Measurements from ENCODE around the gene TES.

DNA sequence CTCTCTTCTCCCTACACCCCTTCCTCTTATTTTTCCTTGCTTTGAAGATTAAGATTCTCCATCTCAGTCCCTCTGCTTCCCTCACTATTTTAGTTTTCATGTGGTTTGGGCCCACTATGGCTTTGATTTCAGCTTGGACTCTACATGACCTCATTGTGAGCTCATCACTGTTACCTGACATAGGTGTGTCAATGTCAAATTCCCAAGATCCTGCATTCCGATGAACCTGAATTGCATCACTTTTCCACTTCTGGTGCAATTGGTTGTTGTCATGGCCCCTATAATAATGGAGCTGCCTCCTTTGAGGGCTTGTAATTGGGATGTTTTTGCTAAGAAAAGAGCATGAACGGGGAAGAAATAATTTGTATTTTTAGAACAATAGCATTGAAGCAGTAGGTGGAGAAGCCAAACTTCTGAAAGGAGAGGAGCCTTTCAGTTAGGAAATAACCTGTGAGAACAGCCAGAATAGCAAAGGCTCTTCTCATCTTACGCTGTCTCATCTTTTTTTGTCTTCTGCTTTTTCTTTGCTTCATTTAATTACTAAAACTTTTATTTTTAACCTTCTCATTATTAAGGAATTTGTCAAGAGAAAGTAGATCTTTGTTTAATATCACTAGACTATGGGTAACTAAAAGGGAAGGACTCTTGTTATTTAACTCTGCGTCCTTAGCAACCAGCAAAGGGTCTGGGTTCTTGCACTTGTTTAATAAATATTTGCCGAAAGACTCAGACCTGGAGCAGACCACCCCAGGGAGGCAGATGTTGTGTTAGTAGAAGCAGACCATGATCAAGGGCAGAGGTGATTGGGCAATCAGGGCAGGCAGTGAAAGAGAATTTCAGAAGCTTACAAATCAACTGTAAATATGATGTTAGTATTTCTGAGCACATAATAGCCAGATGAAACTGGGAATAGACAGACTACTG, 95.4 kb downstream of the TES start:
- no peak for TF ChIP-seq POLR2A (IDR thresholded peaks at IDR 0.05)
- TF ChIP-seq, protein P1, sequence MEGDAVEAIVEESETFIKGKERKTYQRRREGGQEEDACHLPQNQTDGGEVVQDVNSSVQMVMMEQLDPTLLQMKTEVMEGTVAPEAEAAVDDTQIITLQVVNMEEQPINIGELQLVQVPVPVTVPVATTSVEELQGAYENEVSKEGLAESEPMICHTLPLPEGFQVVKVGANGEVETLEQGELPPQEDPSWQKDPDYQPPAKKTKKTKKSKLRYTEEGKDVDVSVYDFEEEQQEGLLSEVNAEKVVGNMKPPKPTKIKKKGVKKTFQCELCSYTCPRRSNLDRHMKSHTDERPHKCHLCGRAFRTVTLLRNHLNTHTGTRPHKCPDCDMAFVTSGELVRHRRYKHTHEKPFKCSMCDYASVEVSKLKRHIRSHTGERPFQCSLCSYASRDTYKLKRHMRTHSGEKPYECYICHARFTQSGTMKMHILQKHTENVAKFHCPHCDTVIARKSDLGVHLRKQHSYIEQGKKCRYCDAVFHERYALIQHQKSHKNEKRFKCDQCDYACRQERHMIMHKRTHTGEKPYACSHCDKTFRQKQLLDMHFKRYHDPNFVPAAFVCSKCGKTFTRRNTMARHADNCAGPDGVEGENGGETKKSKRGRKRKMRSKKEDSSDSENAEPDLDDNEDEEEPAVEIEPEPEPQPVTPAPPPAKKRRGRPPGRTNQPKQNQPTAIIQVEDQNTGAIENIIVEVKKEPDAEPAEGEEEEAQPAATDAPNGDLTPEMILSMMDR (IDR thresholded peaks at IDR 0.05) = no peak

All from testis (tissue), 2 donors.